GM18526 (cell line): ENCODE results near the gene WFS1.

Experiments
- POLR2A ChIP-seq: IDR thresholded peaks from 3 replicates; pipeline ENCODE4 v1.6.1; 2011; ENCODE audit not compliant: insufficient read length; ENCODE audit errors: extremely low read depth

WFS1 gene

DNA sequence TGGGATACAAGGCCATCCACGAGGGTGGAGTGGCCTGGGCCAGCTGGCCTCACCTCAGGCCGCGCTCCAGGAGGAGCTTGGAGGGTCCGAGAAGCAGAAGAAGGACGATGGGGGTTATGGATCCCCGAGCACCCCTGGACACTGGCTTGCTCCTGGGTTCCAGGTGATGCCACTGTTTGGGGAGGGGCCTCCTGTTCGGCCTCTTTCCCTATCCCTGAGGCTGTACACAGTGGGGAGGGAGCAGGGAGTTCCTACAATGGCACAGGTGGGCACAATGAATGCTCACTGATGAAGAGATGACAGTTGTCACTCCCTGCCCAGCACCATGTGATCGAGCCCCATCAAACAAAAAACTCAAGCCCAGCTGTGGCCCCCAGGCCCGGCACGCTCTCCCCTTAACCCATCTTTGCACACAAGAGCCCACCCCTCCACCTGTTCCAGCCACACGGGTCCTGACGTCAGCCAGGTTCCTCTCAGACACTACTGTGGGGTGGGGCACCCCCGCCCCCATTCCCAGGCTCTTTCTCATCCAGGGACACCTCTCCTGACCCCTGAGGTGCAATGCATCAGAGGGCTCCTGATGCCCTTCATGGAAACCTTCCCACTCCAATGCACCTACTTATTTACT lies 70.3 kb downstream of the WFS1 start:
- TF ChIP-seq POLR2A = no peak

DNA sequence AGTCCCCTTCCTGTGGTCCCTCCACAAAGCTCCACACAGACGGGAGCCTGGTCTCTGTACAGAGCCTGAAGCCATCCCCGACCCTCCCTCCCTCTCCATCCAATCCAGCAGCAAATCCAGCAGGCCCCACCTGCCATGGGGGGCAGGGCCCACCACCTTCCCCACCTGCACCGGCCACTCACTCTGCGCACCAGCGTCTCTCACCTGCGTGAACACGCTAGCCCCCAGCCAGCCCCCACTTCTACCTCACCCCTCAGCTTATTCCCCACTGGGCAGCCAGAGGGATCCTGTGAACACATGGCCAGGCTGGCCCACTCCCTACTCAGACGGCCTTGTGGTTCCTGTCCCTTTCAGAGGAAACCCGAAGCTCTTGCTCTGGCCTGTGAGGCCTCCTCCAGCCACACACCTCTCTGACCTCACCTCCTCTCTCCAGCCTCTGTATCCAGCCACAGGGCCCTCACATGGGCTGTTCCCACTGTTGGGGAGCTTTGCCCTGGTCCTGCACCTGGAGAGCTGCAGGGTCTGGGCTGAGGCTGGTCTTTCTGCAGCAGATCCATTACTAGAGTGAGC lies 70.9 kb downstream of the WFS1 start:
- no peak for TF ChIP-seq POLR2A

DNA sequence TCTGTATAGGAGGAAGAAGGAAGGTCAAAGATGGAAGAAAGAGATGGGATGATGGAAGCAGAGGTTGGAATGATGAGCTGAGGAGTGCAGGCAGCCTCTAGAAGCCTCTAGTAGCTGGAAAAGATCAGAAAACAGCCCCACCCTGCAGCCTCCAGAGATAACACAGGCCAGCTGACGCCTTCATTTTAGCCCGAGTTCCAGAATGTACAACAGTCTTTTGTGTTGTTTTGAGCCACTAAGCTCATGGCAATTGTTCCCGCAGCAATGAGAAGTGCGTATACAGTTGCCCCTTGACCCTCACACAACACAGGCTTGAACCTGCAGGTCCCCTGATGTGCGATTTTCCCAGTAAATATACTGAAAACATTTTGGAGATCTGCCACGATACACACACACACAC lies 72.0 kb downstream of the WFS1 start:
- no peak for TF ChIP-seq POLR2A

DNA sequence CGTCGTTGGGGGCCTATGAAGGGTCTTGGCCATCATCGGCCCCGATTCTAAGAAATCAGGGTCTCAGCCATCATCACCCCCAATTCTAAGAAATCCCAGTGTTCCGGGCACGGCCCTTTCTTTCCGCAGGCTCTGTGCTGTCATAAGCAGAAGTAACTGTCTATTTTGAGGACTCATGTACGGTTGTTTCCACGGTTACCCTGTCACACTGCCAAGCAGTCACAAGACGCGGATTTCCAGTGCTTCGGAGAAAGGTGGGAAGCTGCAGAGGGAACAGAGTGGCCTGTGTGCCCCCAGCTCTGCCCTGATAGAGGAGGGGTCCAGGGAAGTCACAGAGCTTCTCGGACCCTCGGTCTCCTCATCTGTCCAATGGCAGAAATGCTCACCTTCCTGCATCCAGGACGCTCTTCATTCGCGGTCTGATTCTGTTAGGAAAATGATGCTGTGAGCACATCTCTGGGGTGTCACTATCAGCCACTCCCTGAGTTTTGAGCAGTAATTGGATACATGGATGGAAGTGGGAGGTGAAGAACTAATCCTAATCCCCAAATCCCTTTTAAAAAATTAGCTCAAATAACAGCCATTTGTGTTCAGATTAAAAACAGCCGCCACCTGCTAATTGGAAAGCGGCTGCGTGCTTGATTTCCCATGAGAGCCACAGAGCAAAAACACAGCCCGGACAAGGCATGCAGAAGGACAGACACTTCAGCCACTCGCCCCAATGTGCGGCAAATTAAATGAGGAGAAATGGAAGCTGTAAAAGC lies 73.1 kb downstream of the WFS1 start:
- TF ChIP-seq POLR2A = no peak

DNA sequence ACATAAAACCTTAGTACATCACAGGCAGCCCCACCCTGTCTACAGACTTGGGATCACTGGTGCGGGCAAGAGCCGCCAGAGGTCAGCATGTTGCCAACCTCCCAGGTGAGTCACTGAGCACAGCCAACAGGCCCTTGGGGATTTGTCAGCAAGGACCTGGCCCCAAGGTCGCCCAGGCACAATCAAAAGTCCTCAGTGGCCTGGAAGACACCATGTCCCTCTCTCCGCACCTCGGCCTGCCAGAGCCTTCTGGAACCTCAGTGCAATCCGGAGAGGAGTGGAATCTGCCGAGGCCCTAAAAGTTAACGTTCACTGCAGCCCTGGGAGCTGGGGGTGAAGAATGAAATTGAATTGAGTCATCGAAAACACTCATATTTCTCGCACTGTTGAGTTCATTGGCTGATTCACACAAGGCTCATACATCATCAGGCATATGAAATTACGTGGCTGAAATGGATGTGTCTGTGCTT lies 74.3 kb downstream of the WFS1 start:
- TF ChIP-seq POLR2A = no peak

DNA sequence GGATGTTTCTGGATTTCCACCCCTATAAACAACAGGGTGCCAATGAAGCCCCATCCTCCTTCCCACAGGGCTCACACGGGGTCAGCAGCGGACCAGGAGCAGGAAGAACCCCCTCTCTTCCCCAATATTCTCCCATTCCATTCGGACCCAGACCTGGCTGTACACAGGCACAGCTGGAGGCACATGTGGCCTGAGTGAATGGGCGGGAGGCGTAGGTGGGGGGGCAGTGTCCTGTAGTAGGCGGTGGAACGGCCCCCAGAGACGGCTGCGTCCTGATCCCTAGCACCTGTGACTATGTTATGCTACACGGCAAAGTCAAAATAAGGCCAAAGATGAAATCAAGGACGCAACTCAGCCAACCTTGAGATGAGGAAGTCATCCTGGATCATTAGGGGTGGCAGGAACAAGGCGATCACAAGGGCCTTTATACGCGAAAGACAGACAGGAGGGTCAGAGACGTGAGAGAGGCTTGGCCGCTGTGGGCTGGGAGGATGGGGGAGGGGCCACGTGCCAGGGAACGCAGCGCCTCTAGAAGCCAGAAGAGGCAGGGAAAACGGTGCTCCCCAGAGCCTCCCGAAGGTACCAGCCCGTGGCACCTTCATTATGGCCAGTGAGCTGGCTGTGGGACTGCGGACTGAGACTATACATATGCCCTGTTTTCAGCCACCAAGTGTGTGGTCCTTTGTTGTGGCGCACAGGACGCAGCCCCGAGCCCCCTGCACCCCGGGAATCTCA lies 75.6 kb downstream of the WFS1 start:
- no peak for TF ChIP-seq POLR2A

DNA sequence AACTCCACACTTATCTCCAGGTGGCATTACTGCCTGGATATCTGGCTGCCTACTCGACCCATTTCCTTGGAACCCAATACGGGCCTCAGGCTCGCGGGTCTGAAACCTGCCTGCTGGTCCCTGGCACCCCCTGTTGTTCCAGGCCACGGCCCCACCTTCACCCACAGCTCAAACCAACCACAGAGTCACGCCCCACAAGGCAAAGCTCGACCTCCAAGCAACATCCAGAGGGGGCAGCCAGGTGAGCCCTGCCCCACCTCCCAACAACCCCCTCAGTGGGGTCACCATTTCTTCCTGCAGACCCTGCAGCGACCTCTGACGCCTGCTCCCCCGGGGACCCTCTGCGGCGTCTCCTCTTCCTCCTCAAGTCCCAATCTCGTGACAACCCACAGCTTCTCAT lies 76.2 kb downstream of the WFS1 start:
- no peak for TF ChIP-seq POLR2A

DNA sequence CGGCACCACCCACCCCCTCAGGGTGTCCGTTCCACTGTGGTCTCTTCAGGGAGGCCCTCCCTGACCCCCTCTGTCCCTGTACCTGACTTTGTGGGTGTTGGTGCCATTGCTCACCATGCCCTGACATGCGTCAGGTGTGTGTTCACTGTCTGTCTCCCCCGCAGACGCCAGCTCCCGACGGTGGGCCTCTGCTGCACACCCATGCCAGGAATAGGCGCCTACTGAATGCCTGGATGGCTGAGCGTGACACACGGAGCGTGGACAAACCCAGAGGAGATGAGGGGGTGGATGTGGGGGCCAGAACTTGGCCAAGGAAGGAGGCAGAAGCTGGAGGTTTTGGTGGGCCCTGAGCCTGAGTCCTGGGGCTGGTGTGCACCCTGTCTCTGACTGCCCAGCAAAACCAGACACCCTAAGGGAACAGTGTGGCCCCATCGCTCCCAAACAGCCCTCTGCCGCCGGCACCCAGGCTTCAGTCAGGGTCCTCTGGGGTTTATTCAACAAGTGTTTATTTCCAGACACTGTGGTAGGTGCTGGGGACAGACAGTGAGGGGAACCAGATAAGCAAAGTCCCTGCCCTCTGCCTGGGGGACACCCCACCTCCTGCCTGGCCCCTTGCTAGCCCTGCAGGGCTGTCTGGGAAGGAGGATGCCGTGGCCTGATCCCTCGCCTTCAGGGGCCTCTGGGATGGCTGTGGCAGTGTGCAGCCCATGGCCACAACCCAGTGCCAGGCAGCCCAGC lies 76.9 kb downstream of the WFS1 start:
- no peak for TF ChIP-seq POLR2A

DNA sequence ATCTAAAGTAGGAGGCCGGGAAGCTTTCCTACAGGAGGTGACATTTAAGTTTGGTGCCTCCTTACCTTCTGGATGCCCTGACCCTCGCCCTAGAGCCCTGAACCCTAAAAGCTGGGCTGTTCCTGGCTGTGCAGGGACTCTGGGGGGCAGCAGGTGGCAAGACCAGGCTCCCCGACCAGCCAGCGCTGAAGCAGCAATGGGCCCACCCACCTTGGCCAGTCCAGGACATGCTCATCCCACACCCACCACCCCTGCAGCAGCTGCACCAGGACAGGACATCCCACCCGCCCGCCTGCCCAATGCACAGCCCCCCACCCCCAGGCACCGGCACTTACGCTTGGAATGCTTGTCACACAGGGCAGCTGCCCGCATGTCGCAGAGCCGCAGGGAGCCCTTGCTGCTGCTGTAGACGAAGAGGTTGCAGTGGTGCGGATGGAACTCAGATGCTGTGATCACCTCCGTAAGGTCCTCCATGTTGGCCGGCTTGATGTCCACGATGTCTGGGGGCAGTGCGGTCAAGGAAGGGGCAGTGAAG lies 77.9 kb downstream of the WFS1 start:
- no peak for TF ChIP-seq POLR2A

DNA sequence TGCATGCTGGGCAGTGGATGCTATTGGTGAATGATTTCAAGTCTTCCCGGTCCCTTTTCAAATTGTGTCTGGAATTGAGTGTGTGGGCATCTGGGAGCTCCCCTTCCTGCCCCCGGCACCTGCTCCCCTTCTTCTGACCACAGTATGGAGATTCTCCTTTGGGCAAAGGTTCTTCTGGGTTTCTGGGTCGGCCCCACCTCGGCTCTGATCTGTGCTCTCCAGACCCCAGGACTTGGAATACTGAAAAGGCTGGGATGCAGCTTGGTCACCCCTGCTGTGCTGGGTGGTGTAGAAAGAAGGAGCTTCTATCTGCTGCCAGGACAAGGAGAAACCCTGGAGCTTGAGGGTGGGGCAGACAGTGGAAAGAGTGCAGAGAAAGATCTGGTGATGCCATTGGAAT lies 78.8 kb downstream of the WFS1 start:
- TF ChIP-seq POLR2A = no peak

DNA sequence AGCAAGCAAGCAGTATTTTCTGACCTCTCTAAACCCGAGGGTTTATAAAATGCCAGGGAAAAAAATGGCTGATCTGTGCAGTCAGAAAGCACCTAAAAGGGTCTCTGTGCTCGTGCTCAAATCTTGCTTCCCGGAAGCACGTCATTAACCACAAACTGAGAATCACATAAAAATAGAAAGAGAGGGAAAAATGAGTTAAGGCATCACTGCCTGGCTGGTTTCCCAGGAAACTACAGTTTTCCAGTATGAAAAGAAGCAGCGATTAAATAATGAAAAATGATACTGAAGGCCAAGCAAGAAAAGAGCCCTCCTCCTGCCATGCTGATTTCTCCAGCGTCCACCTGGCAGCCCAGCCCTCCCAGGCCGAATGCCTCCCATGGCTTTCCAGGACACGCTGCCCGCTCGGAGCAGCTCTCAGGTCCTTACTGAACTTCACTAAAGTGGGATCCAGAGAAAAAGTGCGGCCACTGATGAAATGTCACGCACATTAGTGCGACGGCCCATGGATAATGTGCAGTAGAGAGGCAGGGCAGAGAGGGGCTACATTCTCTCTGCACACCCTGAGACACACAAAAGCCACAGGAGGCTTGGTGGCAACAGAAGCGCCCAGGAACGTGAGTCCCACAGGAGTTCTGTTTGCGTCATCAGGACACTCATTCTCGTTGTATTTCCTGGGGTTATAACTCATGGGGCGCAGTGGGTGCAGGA lies 80.4 kb downstream of the WFS1 start:
- TF ChIP-seq POLR2A = no peak

DNA sequence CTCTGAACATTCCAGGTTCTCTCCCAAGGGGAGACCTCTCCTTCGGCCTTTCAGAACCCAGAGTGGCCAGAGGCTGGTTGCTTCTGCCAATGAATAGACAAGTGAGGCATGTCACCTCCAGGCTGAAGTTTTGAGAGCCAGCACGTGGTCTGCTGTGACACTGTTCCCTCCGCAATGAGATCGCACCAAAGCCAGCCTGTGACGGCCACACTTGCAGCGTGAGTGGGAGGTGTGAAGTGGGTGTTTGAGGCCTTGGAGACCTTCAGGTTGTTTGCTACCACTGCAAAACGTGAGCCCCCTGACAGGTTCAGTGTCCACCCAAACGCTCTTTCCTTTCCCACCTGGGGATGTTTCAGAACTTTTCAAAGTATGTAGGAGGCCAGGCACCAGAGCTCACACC lies 81.0 kb downstream of the WFS1 start:
- no peak for TF ChIP-seq POLR2A

DNA sequence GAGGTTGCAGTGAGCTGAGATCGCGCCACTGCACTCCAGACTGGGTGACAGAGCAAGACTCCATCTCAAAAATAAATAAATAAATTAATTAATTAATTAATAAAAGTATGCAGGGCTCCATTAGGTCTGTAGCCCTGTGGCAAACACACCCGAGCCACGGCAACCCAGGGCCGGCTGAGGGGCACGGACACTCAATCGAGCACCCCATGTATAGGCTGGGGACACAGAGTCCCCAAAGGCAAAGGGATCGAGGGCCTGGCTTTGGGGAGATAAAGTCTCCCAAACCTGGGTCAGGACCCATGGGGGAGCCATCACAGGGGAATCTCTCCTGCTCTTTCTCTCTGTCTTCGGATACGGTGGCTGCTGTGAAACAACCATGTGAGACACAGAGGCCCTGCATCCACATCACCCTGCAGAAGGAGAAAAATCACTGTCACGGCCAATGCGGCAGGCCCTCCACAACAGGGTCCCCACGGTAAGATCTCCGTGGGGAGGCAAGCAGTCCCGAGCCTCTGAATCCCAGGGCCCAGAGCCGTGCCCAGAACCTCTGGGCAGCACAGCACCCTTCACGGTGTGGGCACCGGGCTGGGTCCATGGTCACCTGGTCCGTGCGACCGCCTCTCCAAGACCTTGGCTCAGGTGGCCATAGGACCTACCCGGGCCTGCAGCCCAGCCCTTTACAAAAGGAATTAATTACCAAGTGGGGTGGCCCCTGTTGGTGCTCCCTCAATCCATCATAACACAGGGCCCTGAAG lies 81.8 kb downstream of the WFS1 start:
- TF ChIP-seq POLR2A = no peak
